HEK293 (cell line): Measurements from ENCODE around the gene F5.
A peak's percentile ranks its signal among the peaks of the same experiment; 100 is the strongest.

Experiments used
- CTCF ChIA-PET: fragments of 350-600 bp; formaldehyde crosslinking; extraction: SDS; loops from one replicate; lab custom pipeline; 2021; ENCODE audit warnings: antibody characterized with exemption; lab: Yijun Ruan, JAX
- POLR2A ChIA-PET: fragments of 300-600 bp; formaldehyde crosslinking; extraction: SDS; loops from one replicate; lab custom pipeline; 2020; ENCODE audit warnings: antibody characterized with exemption, inconsistent platforms; lab: Yijun Ruan, JAX
- H3K27ac ChIP-seq: fragments of 200-500 bp; sonication (Bioruptor generic); 2 replicates; pipeline ENCODE4 v1.5.1; 2014; ENCODE audit warnings: low read depth, low read length, control low read depth, inconsistent platforms; ENCODE audit errors: extremely low read depth
- H3K36me3 ChIP-seq, 2 experiments: fragments of 200-500 bp in 1 of 2; sonication (Bioruptor generic) in 1 of 2; 1 replicate in 1 of 2; 2 replicates in 1 of 2; pipeline ENCODE4 v1.5.1; 2014 to 2017; ENCODE audit warnings: inconsistent platforms in 2 of 2, low read length in 2 of 2; ENCODE audit not compliant: control insufficient read depth in 2 of 2, insufficient read depth in 1 of 2
- H3K4me1 ChIP-seq: fragments of 200-500 bp; sonication (Bioruptor generic); 2 replicates; pipeline ENCODE4 v1.5.1; 2014; ENCODE audit warnings: mild to moderate bottlenecking, low read length, inconsistent platforms; ENCODE audit not compliant: control insufficient read depth, insufficient read depth
- H3K4me3 ChIP-seq: 2 replicates; pipeline ENCODE4 v1.5.1; 2011; ENCODE audit warnings: low read depth, mild to moderate bottlenecking, control low read depth, low read length, moderate library complexity
- H3K9me3 ChIP-seq: fragments of 200-500 bp; sonication (Bioruptor generic); 2 replicates; pipeline ENCODE4 v1.5.1; 2014; ENCODE audit warnings: low read depth, low read length, inconsistent platforms; ENCODE audit not compliant: control insufficient read depth, insufficient read depth
- AEBP2 ChIP-seq: fragments of 450-650 bp; formaldehyde crosslinking; IDR thresholded peaks from 2 replicates; pipeline ENCODE4 v1.5.1; 2016; ENCODE audit warnings: missing biosample characterization, missing genetic modification characterization, borderline replicate concordance
- EGR2 ChIP-seq: fragments of 450-650 bp; formaldehyde crosslinking; IDR thresholded peaks from 2 replicates; pipeline ENCODE4 v1.5.1; 2016; ENCODE audit warnings: low read depth, missing biosample characterization, missing genetic modification characterization
- GFI1B ChIP-seq: fragments of 450-650 bp; formaldehyde crosslinking; IDR thresholded peaks from 2 replicates; pipeline ENCODE4 v1.5.1; 2016; ENCODE audit warnings: missing biosample characterization, missing genetic modification characterization
- GLI4 ChIP-seq: fragments of 450-650 bp; formaldehyde crosslinking; IDR thresholded peaks from 2 replicates; pipeline ENCODE4 v1.5.1; 2016; ENCODE audit warnings: missing biosample characterization, missing genetic modification characterization
- GLIS1 ChIP-seq: fragments of 450-650 bp; formaldehyde crosslinking; IDR thresholded peaks from 2 replicates; pipeline ENCODE4 v1.5.1; 2016; ENCODE audit warnings: missing biosample characterization, missing genetic modification characterization
- GLIS2 ChIP-seq: fragments of 450-650 bp; formaldehyde crosslinking; IDR thresholded peaks from 2 replicates; pipeline ENCODE4 v1.5.1; 2016; ENCODE audit warnings: missing biosample characterization, missing genetic modification characterization
- HIC1 ChIP-seq: fragments of 450-650 bp; formaldehyde crosslinking; IDR thresholded peaks from 2 replicates; pipeline ENCODE4 v1.5.1; 2016; ENCODE audit warnings: missing biosample characterization, missing genetic modification characterization
- KLF1 ChIP-seq: fragments of 450-650 bp; formaldehyde crosslinking; IDR thresholded peaks from 2 replicates; pipeline ENCODE4 v1.5.1; 2016; ENCODE audit warnings: missing biosample characterization, missing genetic modification characterization
- KLF16 ChIP-seq: fragments of 450-650 bp; formaldehyde crosslinking; IDR thresholded peaks from 2 replicates; pipeline ENCODE4 v1.5.1; 2017; ENCODE audit warnings: missing biosample characterization, missing genetic modification characterization
- SALL2 ChIP-seq: fragments of 450-650 bp; formaldehyde crosslinking; IDR thresholded peaks from 2 replicates; pipeline ENCODE4 v1.5.0; 2017; ENCODE audit warnings: missing biosample characterization, mild to moderate bottlenecking, missing genetic modification characterization, borderline replicate concordance
- SP2 ChIP-seq: fragments of 450-650 bp; formaldehyde crosslinking; IDR thresholded peaks from 2 replicates; pipeline ENCODE4 v1.5.1; 2016; ENCODE audit warnings: missing biosample characterization, missing genetic modification characterization
- TRIM28 ChIP-seq: IDR thresholded peaks from 2 replicates; pipeline ENCODE4 v1.6.1; 2011; ENCODE audit warnings: low read length, control low read depth, borderline replicate concordance
- ZBTB21 ChIP-seq: fragments of 450-650 bp; formaldehyde crosslinking; IDR thresholded peaks from 2 replicates; pipeline ENCODE4 v1.5.1; 2017; ENCODE audit warnings: missing biosample characterization, missing genetic modification characterization
- ZBTB26 ChIP-seq: fragments of 450-650 bp; formaldehyde crosslinking; optimal IDR thresholded peaks from 2 replicates; pipeline ENCODE3; 2016; ENCODE audit warnings: missing biosample characterization, mild to moderate bottlenecking, missing genetic modification characterization
- ZBTB44 ChIP-seq: fragments of 450-650 bp; IDR thresholded peaks from 2 replicates; pipeline ENCODE4 v1.5.1; 2018; ENCODE audit warnings: missing biosample characterization, mild to moderate bottlenecking, missing genetic modification characterization
- ZBTB7A ChIP-seq: fragments of 450-650 bp; formaldehyde crosslinking; IDR thresholded peaks from 2 replicates; pipeline ENCODE4 v1.5.1; 2016; ENCODE audit warnings: low read depth, missing biosample characterization, missing genetic modification characterization
- ZIC2 ChIP-seq: fragments of 450-650 bp; formaldehyde crosslinking; IDR thresholded peaks from 2 replicates; pipeline ENCODE4 v1.5.1; 2016; ENCODE audit warnings: missing biosample characterization, missing genetic modification characterization
- ZNF10 ChIP-seq: fragments of 450-650 bp; formaldehyde crosslinking; IDR thresholded peaks from 2 replicates; pipeline ENCODE4 v1.5.1; 2017; ENCODE audit warnings: missing biosample characterization, missing genetic modification characterization
- ZNF140 ChIP-seq: fragments of 450-650 bp; formaldehyde crosslinking; IDR thresholded peaks from 2 replicates; pipeline ENCODE4 v1.5.1; 2016; ENCODE audit warnings: missing biosample characterization, missing genetic modification characterization
- ZNF184 ChIP-seq: fragments of 450-650 bp; IDR thresholded peaks from 2 replicates; pipeline ENCODE4 v1.5.1; 2018; ENCODE audit warnings: missing biosample characterization, mild to moderate bottlenecking, missing genetic modification characterization
- ZNF221 ChIP-seq: fragments of 450-650 bp; formaldehyde crosslinking; IDR thresholded peaks from 2 replicates; pipeline ENCODE4 v1.5.1; 2017; ENCODE audit warnings: missing biosample characterization, missing genetic modification characterization, borderline replicate concordance
- ZNF311 ChIP-seq: fragments of 450-650 bp; formaldehyde crosslinking; IDR thresholded peaks from 2 replicates; pipeline ENCODE4 v1.5.1; 2017; ENCODE audit warnings: missing biosample characterization, missing genetic modification characterization, borderline replicate concordance
- ZNF324 ChIP-seq: fragments of 450-650 bp; formaldehyde crosslinking; IDR thresholded peaks from 2 replicates; pipeline ENCODE4 v1.5.1; 2016; ENCODE audit warnings: missing biosample characterization, missing genetic modification characterization
- ZNF341 ChIP-seq: fragments of 450-650 bp; formaldehyde crosslinking; IDR thresholded peaks from 2 replicates; pipeline ENCODE4; 2016; ENCODE audit warnings: low read depth, missing biosample characterization, missing genetic modification characterization
- ZNF433 ChIP-seq: fragments of 450-650 bp; formaldehyde crosslinking; IDR thresholded peaks from 2 replicates; pipeline ENCODE4 v1.5.1; 2016; ENCODE audit warnings: missing biosample characterization, missing genetic modification characterization, low read depth
- ZNF585B ChIP-seq: fragments of 450-650 bp; formaldehyde crosslinking; IDR thresholded peaks from 2 replicates; pipeline ENCODE4 v1.5.1; 2016; ENCODE audit warnings: missing biosample characterization, missing genetic modification characterization
- ZNF639 ChIP-seq: fragments of 450-650 bp; formaldehyde crosslinking; IDR thresholded peaks from 2 replicates; pipeline ENCODE4 v1.5.1; 2016; ENCODE audit warnings: missing biosample characterization, missing genetic modification characterization
- ZNF654 ChIP-seq: fragments of 450-650 bp; formaldehyde crosslinking; IDR thresholded peaks from 2 replicates; pipeline ENCODE4 v1.5.1; 2016; ENCODE audit warnings: low read depth, missing biosample characterization, missing genetic modification characterization
- ZNF768 ChIP-seq: fragments of 450-650 bp; formaldehyde crosslinking; IDR thresholded peaks from 2 replicates; pipeline ENCODE4 v1.5.1; 2018; ENCODE audit warnings: missing biosample characterization, mild to moderate bottlenecking, missing genetic modification characterization
- ZNF777 ChIP-seq: fragments of 450-650 bp; formaldehyde crosslinking; IDR thresholded peaks from 2 replicates; pipeline ENCODE4 v1.5.1; 2017; ENCODE audit warnings: missing biosample characterization, missing genetic modification characterization, borderline replicate concordance
- ZSCAN30 ChIP-seq: fragments of 450-650 bp; IDR thresholded peaks from 2 replicates; pipeline ENCODE4 v1.5.1; 2018; ENCODE audit warnings: missing biosample characterization, mild to moderate bottlenecking, missing genetic modification characterization, moderate library complexity

Gene F5

GRCh38 chr1:169586395-169587255, at the start of gene F5:
F5 (minus strand) TSS chr1:169586481; CDS start chr1:169586386, 95 bp downstream.
- peak within 1 kb of the TSS; percentile 3 for H3K4me3 ChIP-seq
- no peaks in the 10 kb centered on the region for H3K9me3 ChIP-seq
- H3K27ac ChIP-seq: no peak within 1 kb of the TSS
- no peaks in the 10 kb centered on the region for H3K36me3 ChIP-seq
- ChIA-PET POLR2A (no interaction called here), CTCF (interaction anchor here (0.6 to 1.9 kb wide), 22 partner anchors 10 to 1068 kb away, joined by 3 to 12 read pairs (median 4); partner anchors contain the start of gene METTL18)
- no peaks in the 10 kb centered on the region for H3K4me1 ChIP-seq
- TF ChIP-seq ZNF341: peak; percentile 97
- TF ChIP-seq ZBTB44: peak; percentile 11; the same call in 1 of the 2 replicates
- no peak for TF ChIP-seq ZNF184
- no peak for TF ChIP-seq ZNF221 (tag by site-specific recombination)
- no peak for TF ChIP-seq KLF1 (tag by site-specific recombination)
- no peak for TF ChIP-seq ZBTB21 (tag by site-specific recombination)
- TF ChIP-seq ZNF768 (tag by site-specific recombination): 0 out of 2 replicates have a peak, but pooled peaks have one; percentile 34
- peak; percentile 50 for TF ChIP-seq ZNF654 (tag by site-specific recombination)
- no peak for TF ChIP-seq ZNF10
- peak; percentile 92 for TF ChIP-seq ZIC2
- TF ChIP-seq GLI4 (tag by site-specific recombination): no peak
- TF ChIP-seq ZNF324 (tag by site-specific recombination): no peak
- TF ChIP-seq ZSCAN30 (tag by site-specific recombination): 0 out of 2 replicates have a peak, but pooled peaks have one; percentile 22
- no peak for TF ChIP-seq ZBTB7A (tag by site-specific recombination)
- no peak for TF ChIP-seq ZNF140 (tag by site-specific recombination)
- TF ChIP-seq ZNF433 (tag by site-specific recombination): no peak
- TF ChIP-seq HIC1 (tag by site-specific recombination): no peak
- no peak for TF ChIP-seq AEBP2 (tag by site-specific recombination)
- TF ChIP-seq ZNF585B (tag by site-specific recombination): no peak
- TF ChIP-seq ZNF639 (tag by site-specific recombination): no peak
- no peak for TF ChIP-seq SALL2 (tag by site-specific recombination)
- no peak for TF ChIP-seq GFI1B (tag by site-specific recombination)
- peak; percentile 18; the same call in 1 of the 2 replicates for TF ChIP-seq EGR2 (tag by site-specific recombination)
- TF ChIP-seq SP2 (tag by site-specific recombination): no peak
- no peak for TF ChIP-seq KLF16 (tag by site-specific recombination)
- peak; percentile 67 for TF ChIP-seq GLIS2
- peak; percentile 28; the same call in 1 of the 2 replicates for TF ChIP-seq GLIS1 (tag by site-specific recombination)
- TF ChIP-seq ZNF311 (tag by site-specific recombination): no peak
- no peak for TF ChIP-seq ZNF777 (tag by site-specific recombination)
- no peak for TF ChIP-seq ZBTB26
- peak; percentile 23; the same call in 1 of the 2 replicates for TF ChIP-seq TRIM28
